ENCODE measurements around the gene HECTD1. TPM values are rescaled to one million over a fixed set of nuclear protein-coding genes. Genes with fewer than 3 reads are reported as not detected.

Gene HECTD1
- total RNA-seq, 1 donor from 2014 or later: 163 TPM

- TF ChIP-seq CTCF (IDR thresholded peaks at IDR 0.05; ENCODE audit: unreplicated experiment): no peak
- DNase-seq (ENCODE audit: low spot score, unreplicated experiment): no peak
- Mint-ChIP-seq H3K9me3 (ENCODE audit: low read depth) (no peaks in the 10 kb centered on the region), H3K27me3 (no peaks in the 10 kb centered on the region), H3K36me3 (ENCODE audit: insufficient read depth) (peaks cover 20% of the 10 kb centered on the region), H3K4me1 (ENCODE audit: low read depth) (peaks cover 10% of the 10 kb centered on the region), H3K4me3 (ENCODE audit: low read depth) (no peak overlapping the region), H3K27ac (no peak overlapping the region)
These were observed 79.9 kb downstream of the HECTD1 start for GRCh38 chr14:31127690-31128089.

DNA sequence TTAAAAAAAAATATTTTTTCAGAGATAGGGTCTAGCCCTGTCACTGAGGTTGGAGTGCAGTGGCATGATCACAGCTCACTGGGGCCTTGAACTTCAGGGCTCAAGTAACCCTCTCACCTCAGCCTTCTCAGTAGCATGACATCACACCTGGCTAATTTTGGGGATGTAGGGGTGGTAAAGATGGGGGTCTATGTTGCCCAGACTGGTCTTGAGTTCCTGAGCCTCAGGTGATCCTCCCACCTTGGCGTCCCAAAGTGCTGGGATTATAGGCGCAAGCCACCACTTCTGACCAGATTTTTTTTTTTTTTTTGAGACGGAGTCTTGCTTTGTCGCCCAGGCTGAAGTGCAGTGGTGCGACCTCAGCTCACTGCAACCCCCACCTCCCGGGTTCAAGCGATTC, 80.9 kb downstream of the HECTD1 start:
- Mint-ChIP-seq H3K27me3 (no peaks in the 10 kb centered on the region), H3K36me3 (ENCODE audit: insufficient read depth) (peaks cover 20% of the 10 kb centered on the region), H3K4me1 (ENCODE audit: low read depth) (peaks cover 10% of the 10 kb centered on the region), H3K4me3 (ENCODE audit: low read depth) (no peak overlapping the region), H3K9me3 (ENCODE audit: low read depth) (no peaks in the 10 kb centered on the region), H3K27ac (no peak overlapping the region)
- no peak for DNase-seq (ENCODE audit: low spot score, unreplicated experiment)
- no peak for TF ChIP-seq CTCF (IDR thresholded peaks at IDR 0.05; ENCODE audit: unreplicated experiment)

DNA sequence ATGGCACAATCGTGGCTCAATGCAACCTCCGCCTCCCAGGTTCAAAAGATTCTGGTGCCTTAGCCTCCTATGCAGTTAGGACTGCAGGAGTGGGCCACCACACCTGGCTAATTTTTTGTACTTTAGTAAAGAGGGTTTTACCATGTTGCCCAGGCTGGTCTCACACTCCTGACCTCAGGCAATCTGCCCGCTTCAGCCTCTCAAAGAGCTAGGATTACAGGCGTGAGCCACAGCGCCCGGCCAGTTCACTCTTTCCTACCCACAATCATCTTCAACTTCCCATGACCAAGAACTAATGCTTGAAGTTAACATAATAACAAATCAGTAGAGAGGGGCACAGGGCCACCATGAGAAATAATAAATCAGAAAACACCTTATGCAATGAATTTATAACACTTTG, 82.4 kb downstream of the HECTD1 start:
- Mint-ChIP-seq H3K9me3 (ENCODE audit: low read depth) (no peaks in the 10 kb centered on the region), H3K27ac (peak overlapping the region; percentile 67), H3K4me3 (ENCODE audit: low read depth) (no peak overlapping the region), H3K4me1 (ENCODE audit: low read depth) (peaks cover 10% of the 10 kb centered on the region), H3K36me3 (ENCODE audit: insufficient read depth) (peaks cover 20% of the 10 kb centered on the region), H3K27me3 (no peaks in the 10 kb centered on the region)
- no peak for DNase-seq (ENCODE audit: low spot score, unreplicated experiment)
- no peak for TF ChIP-seq CTCF (IDR thresholded peaks at IDR 0.05; ENCODE audit: unreplicated experiment)

GRCh38 chr14:31124197-31124596, 83.4 kb downstream of the HECTD1 start:
- Mint-ChIP-seq H3K4me3 (ENCODE audit: low read depth) (no peak overlapping the region), H3K36me3 (ENCODE audit: insufficient read depth) (peaks cover 21% of the 10 kb centered on the region), H3K4me1 (ENCODE audit: low read depth) (peaks cover 10% of the 10 kb centered on the region), H3K27me3 (no peaks in the 10 kb centered on the region), H3K9me3 (ENCODE audit: low read depth) (no peaks in the 10 kb centered on the region), H3K27ac (peak overlapping the region; percentile 19)
- TF ChIP-seq CTCF (IDR thresholded peaks at IDR 0.05; ENCODE audit: unreplicated experiment): no peak
- DNase-seq (ENCODE audit: low spot score, unreplicated experiment): no peak

- H3K4me3 Mint-ChIP-seq (ENCODE audit: low read depth): no peak overlapping the region
- peaks cover 18% of the 10 kb centered on the region for H3K36me3 Mint-ChIP-seq (ENCODE audit: insufficient read depth)
- no peak overlapping the region for H3K27ac Mint-ChIP-seq
- DNase-seq (ENCODE audit: low spot score, unreplicated experiment): no peak
- H3K9me3 Mint-ChIP-seq (ENCODE audit: low read depth): no peaks in the 10 kb centered on the region
- H3K4me1 Mint-ChIP-seq (ENCODE audit: low read depth): peaks cover 6% of the 10 kb centered on the region
- no peaks in the 10 kb centered on the region for H3K27me3 Mint-ChIP-seq
- TF ChIP-seq CTCF (IDR thresholded peaks at IDR 0.05; ENCODE audit: unreplicated experiment): no peak
These were observed 84.7 kb downstream of the HECTD1 start for GRCh38 chr14:31122921-31123320.
